OCI-LY3 (cell line): ENCODE results near the gene CYB561D1.

Experiments used
- EZH2phosphoT487 ChIP-seq: fragments of 200-600 bp; shearing (Covaris generic); IDR thresholded peaks from 2 replicates; pipeline ENCODE4 v1.6.1; 2018; ENCODE audit warnings: antibody characterized with exemption, mixed run types, low read depth
- TF ChIP-seq, protein P1 (sequence below): fragments of 200-600, 300-600 bp; sonication (generic); IDR thresholded peaks from 2 replicates; pipeline ENCODE4 v1.5.1; 2014; ENCODE audit warnings: antibody characterized with exemption, low read length, low read depth

GRCh38 chr1:109467301-109467777, 26.6 kb upstream of the CYB561D1 start:
- TF ChIP-seq, protein P1, sequence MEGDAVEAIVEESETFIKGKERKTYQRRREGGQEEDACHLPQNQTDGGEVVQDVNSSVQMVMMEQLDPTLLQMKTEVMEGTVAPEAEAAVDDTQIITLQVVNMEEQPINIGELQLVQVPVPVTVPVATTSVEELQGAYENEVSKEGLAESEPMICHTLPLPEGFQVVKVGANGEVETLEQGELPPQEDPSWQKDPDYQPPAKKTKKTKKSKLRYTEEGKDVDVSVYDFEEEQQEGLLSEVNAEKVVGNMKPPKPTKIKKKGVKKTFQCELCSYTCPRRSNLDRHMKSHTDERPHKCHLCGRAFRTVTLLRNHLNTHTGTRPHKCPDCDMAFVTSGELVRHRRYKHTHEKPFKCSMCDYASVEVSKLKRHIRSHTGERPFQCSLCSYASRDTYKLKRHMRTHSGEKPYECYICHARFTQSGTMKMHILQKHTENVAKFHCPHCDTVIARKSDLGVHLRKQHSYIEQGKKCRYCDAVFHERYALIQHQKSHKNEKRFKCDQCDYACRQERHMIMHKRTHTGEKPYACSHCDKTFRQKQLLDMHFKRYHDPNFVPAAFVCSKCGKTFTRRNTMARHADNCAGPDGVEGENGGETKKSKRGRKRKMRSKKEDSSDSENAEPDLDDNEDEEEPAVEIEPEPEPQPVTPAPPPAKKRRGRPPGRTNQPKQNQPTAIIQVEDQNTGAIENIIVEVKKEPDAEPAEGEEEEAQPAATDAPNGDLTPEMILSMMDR: no peak
- TF ChIP-seq EZH2phosphoT487: no peak
